Tibial nerve (tissue), 4 donors: ENCODE measurements around the gene TAMALIN. TPM values are rescaled to one million over a fixed set of nuclear protein-coding genes. Genes with fewer than 3 reads are reported as not detected.

Source experiments
- DNase-seq, 2 donors: peaks; one replicate each; pipeline ENCODE4 v3.0.0-alpha.2; 2019; ENCODE audit warnings: low spot score in 2 of 2
- H3K27ac ChIP-seq, 4 donors: fragments of 200-600 bp; sonication (generic) in 3 of 4; one replicate each; pipeline ENCODE4 v1.5.1; 2017 to 2019; ENCODE audit warnings: mild to moderate bottlenecking in 1 of 4
- H3K27me3 ChIP-seq, 2 donors: fragments of 200-600 bp; sonication (generic) in 1 of 2; one replicate each; pipeline versions ENCODE4 v1.5.1 to v1.6.0; 2017 to 2019
- H3K36me3 ChIP-seq, 3 donors: fragments of 200-600 bp; sonication (generic); one replicate each; pipeline ENCODE4 v1.5.1; 2018 to 2019
- H3K4me1 ChIP-seq, 4 donors: fragments of 200-600 bp; sonication (generic) in 3 of 4; one replicate each; pipeline ENCODE4 v1.5.1; 2017 to 2019
- H3K4me3 ChIP-seq, 4 donors: fragments of 200-600 bp; sonication (generic) in 3 of 4; one replicate each; pipeline ENCODE4 v1.5.1; 2017 to 2019; ENCODE audit warnings: mild to moderate bottlenecking in 1 of 4, moderate library complexity in 1 of 4
- H3K9me3 ChIP-seq, 4 donors: fragments of 200-600 bp; sonication (generic) in 3 of 4; one replicate each; pipeline ENCODE4 v1.5.1; 2017 to 2019
- CTCF ChIP-seq, 5 experiments: fragments of 200-600 bp in 3 of 5; fragments of 450-650 bp in 2 of 5; sonication (generic) in 3 of 5; IDR thresholded peaks; one replicate each; pipeline ENCODE4 v1.5.1; 2016 to 2019; ENCODE audit warnings: antibody characterized with exemption in 5 of 5, mild to moderate bottlenecking in 3 of 5, moderate library complexity in 2 of 5
- EP300 ChIP-seq, 2 donors: sonication (generic); formaldehyde crosslinking; IDR thresholded peaks; one replicate each; pipeline ENCODE4 v1.6.1; 2017; ENCODE audit warnings: antibody characterized with exemption in 2 of 2, mild to moderate bottlenecking in 1 of 2
- POLR2A ChIP-seq, 2 donors: fragments of 450-650 bp; IDR thresholded peaks; one replicate each; pipeline ENCODE4 v1.6.1; 2017; ENCODE audit warnings: antibody characterized with exemption in 2 of 2, mild to moderate bottlenecking in 2 of 2, moderate library complexity in 2 of 2
- WGBS, 2 donors: methylation state at CpG; one replicate each; pipeline ENCODE4 v1.1.5; 2018; 5-methylcytosine and 5-hydroxymethylcytosine counted together
- total RNA-seq, 4 donors: library from RNA; depleted of rRNA; stranded (reverse); fragments of >200 nt; gene quantifications; one replicate each; pipeline ENCODE4 v1.1.0, GENCODE V29; 2016

The TAMALIN gene
- total RNA-seq, 4 donors from 2014 or later: 30.6 to 54.0 (median 37.8) TPM

GRCh38 chr12:52041695-52042123 lies 35.0 kb downstream of the TAMALIN start:
- Histone ChIP-seq H3K4me3 (no peak overlapping the region), H3K9me3 (no peaks in the 10 kb centered on the region), H3K27ac (peak overlapping the region; percentile 22 to 99 (median 62)), H3K4me1 (peaks cover 0 to 81% (median 38%) of the 10 kb centered on the region in 4 donors), H3K27me3 (no peaks in the 10 kb centered on the region), H3K36me3 (no peaks in the 10 kb centered on the region)
- WGBS, 2 donors: 47 to 69% methylated on average over 5 to 6 of the region's 6 CpGs
- DNase-seq: no peak
- TF ChIP-seq CTCF (IDR thresholded peaks at IDR 0.05): no peak
- no peak for TF ChIP-seq POLR2A (IDR thresholded peaks at IDR 0.05)
- TF ChIP-seq EP300 (IDR thresholded peaks at IDR 0.05): no peak

GRCh38 chr12:52042706-52043385 lies 36.1 kb downstream of the TAMALIN start:
- Histone ChIP-seq H3K36me3 (no peaks in the 10 kb centered on the region), H3K27ac (peak overlapping the region; percentile 75 to 99 (median 82)), H3K4me3 (no peak overlapping the region), H3K27me3 (no peaks in the 10 kb centered on the region), H3K9me3 (no peaks in the 10 kb centered on the region), H3K4me1 (peaks cover 0 to 82% (median 34%) of the 10 kb centered on the region in 4 donors)
- TF ChIP-seq EP300 (IDR thresholded peaks at IDR 0.05) (peak in 1 of 2 donors; percentile 14), CTCF (IDR thresholded peaks at IDR 0.05) (no peak)
- 73 to 78% methylated on average over 7 to 8 of the region's 8 CpGs for WGBS, 2 donors
- DNase-seq: no peak

- Histone ChIP-seq H3K27me3 (no peaks in the 10 kb centered on the region), H3K9me3 (no peaks in the 10 kb centered on the region), H3K4me1 (peaks cover 0 to 75% (median 34%) of the 10 kb centered on the region in 4 donors), H3K4me3 (peak overlapping the region in 1 of 4 donors; percentile 16), H3K27ac (peak overlapping the region; percentile 75 to 99 (median 82)), H3K36me3 (no peaks in the 10 kb centered on the region)
- no peak for TF ChIP-seq EP300 (IDR thresholded peaks at IDR 0.05)
- no peak for TF ChIP-seq POLR2A (IDR thresholded peaks at IDR 0.05)
- no peak for TF ChIP-seq CTCF (IDR thresholded peaks at IDR 0.05)
- no peak for DNase-seq
- WGBS, 2 donors: 59 to 72% methylated on average over 12 to 21 of the region's 21 CpGs
Observed at GRCh38 chr12:52043386-52044212, 36.9 kb downstream of the TAMALIN start.

GRCh38 chr12:52044292-52044983 lies 37.7 kb downstream of the TAMALIN start:
- no peaks in the 10 kb centered on the region for H3K27me3 ChIP-seq
- no peaks in the 10 kb centered on the region for H3K36me3 ChIP-seq
- peaks cover 0 to 66% (median 34%) of the 10 kb centered on the region in 4 donors for H3K4me1 ChIP-seq
- 41 to 44% methylated on average over 18 of the region's 18 CpGs for WGBS, 2 donors
- H3K9me3 ChIP-seq: no peaks in the 10 kb centered on the region
- TF ChIP-seq POLR2A (IDR thresholded peaks at IDR 0.05): peak in 1 of 2 donors; percentile 47
- TF ChIP-seq EP300 (IDR thresholded peaks at IDR 0.05): peak; percentile 68 to 69
- TF ChIP-seq CTCF (IDR thresholded peaks at IDR 0.05): no peak
- peak overlapping the region; percentile 75 to 99 (median 82) for H3K27ac ChIP-seq
- H3K4me3 ChIP-seq: peak overlapping the region in 1 of 4 donors; percentile 16
- DNase-seq: peak; percentile 75 to 77
